AG04449 (cell line): ENCODE measurements around the gene SPON1.

Experiments used
- CTCF ChIA-PET: fragments of 350-600 bp; formaldehyde crosslinking; extraction: SDS; loops from one replicate; lab custom pipeline; 2021; ENCODE audit warnings: antibody characterized with exemption; lab: Yijun Ruan, JAX
- POLR2A ChIA-PET: fragments of 400-600, 350-600 bp; formaldehyde crosslinking; extraction: SDS; loops from one replicate; lab custom pipeline; 2020; ENCODE audit warnings: antibody characterized with exemption, inconsistent platforms; lab: Yijun Ruan, JAX
- DNase-seq: peaks from one replicate; pipeline ENCODE4 v3.0.0-alpha.2; 2010; ENCODE audit warnings: low read depth, low spot score
- H3K4me3 ChIP-seq: 2 replicates; pipeline ENCODE4 v1.5.1; 2011; ENCODE audit warnings: low read depth, mild to moderate bottlenecking, control low read depth, low read length
- CTCF ChIP-seq: IDR thresholded peaks from one replicate; pipeline ENCODE4 v1.5.1; 2011; ENCODE audit warnings: mild to moderate bottlenecking, moderate library complexity, low read length, control low read depth, inconsistent platforms; ENCODE audit not compliant: insufficient read depth; ENCODE audit errors: missing control alignments

The SPON1 gene

GRCh38 chr11:14190992-14191778 is 228.7 kb downstream of the SPON1 start:
- no peak overlapping the region for H3K4me3 ChIP-seq
- no peak for DNase-seq
- CTCF ChIA-PET: interaction anchor here (1.4 kb wide), 1 partner anchor 236 kb away, joined by 3 read pairs; no protein-coding TSS in a partner anchor
- POLR2A ChIA-PET: no interaction called here
- TF ChIP-seq CTCF: no peak

- H3K4me3 ChIP-seq: no peak overlapping the region
- ChIA-PET CTCF (no interaction called here), POLR2A (no interaction called here)
- TF ChIP-seq CTCF: no peak
- no peak for DNase-seq
These were observed 231.1 kb downstream of the SPON1 start for GRCh38 chr11:14193644-14194043.

- no peak overlapping the region for H3K4me3 ChIP-seq
- DNase-seq: no peak
- POLR2A ChIA-PET: no interaction called here
- CTCF ChIA-PET: no interaction called here
- no peak for TF ChIP-seq CTCF
These were observed 240.0 kb downstream of the SPON1 start for GRCh38 chr11:14202251-14203196.

- CTCF ChIA-PET: no interaction called here
- no peak for DNase-seq
These were observed 240.8 kb downstream of the SPON1 start for GRCh38 chr11:14203321-14203720.

GRCh38 chr11:14212986-14213385 is 250.5 kb downstream of the SPON1 start:
- no peak for TF ChIP-seq CTCF
- no peak for DNase-seq
- POLR2A ChIA-PET: no interaction called here
- CTCF ChIA-PET: no interaction called here
- H3K4me3 ChIP-seq: no peak overlapping the region

More at GRCh38 chr11:14203321-14203720, 240.8 kb downstream of the SPON1 start:
- POLR2A ChIA-PET: no interaction called here
- no peak overlapping the region for H3K4me3 ChIP-seq
- TF ChIP-seq CTCF: no peak

GRCh38 chr11:14218728-14219127 is 256.2 kb downstream of the SPON1 start:
- POLR2A ChIA-PET: no interaction called here
- DNase-seq: no peak
- CTCF ChIA-PET: no interaction called here
- TF ChIP-seq CTCF: no peak
- H3K4me3 ChIP-seq: no peak overlapping the region
